K562 (cell line): ENCODE results near the gene TBC1D20. TPM values are rescaled to one million over a fixed set of nuclear protein-coding genes. Genes with fewer than 3 reads are reported as not detected.

Source experiments
- ATF1 ChIP-seq, 2 experiments: fragments of 450-650 bp in 1 of 2; IDR thresholded peaks; 2 replicates each; pipeline ENCODE4 v1.6.1; 2016; ENCODE audit warnings: missing compliant biosample characterization in 1 of 2, missing genetic modification characterization in 1 of 2
- CHCHD3 ChIP-seq: fragments of 250-450 bp; sonication (Bioruptor Pico); IDR thresholded peaks from 2 replicates; pipeline ENCODE4 v2.1.2; 2022; ENCODE audit warnings: mild to moderate bottlenecking
- ETV1 ChIP-seq: fragments of 450-650 bp; conservative IDR thresholded peaks from 2 replicates; pipeline ENCODE4 v1.6.1; 2016; ENCODE audit warnings: missing genetic modification characterization, control low read depth, low read depth, missing compliant biosample characterization
- GABPB2 ChIP-seq: fragments of 250-450 bp; sonication (Bioruptor Pico); conservative IDR thresholded peaks from 2 replicates; pipeline ENCODE4 v1.5.1; 2021; ENCODE audit warnings: mild to moderate bottlenecking
- HOXB6 ChIP-seq: fragments of 250-450 bp; sonication (Bioruptor Pico); IDR thresholded peaks from 2 replicates; pipeline ENCODE4 v1.5.1; 2022; ENCODE audit warnings: mild to moderate bottlenecking, borderline replicate concordance
- KLF16 ChIP-seq: IDR thresholded peaks from 2 replicates; pipeline ENCODE4 v1.6.1; 2016; ENCODE audit warnings: antibody characterized with exemption
- OTX1 ChIP-seq: fragments of 450-650 bp; formaldehyde crosslinking; IDR thresholded peaks from 2 replicates; pipeline ENCODE4 v1.4.0; 2022; ENCODE audit warnings: mild to moderate bottlenecking
- PHTF2 ChIP-seq: fragments of 250-450 bp; sonication (Bioruptor Pico); IDR thresholded peaks from 2 replicates; pipeline ENCODE4 v1.5.0; 2021; ENCODE audit warnings: mild to moderate bottlenecking
- POLR2AphosphoS5 ChIP-seq: IDR thresholded peaks from 2 replicates; pipeline ENCODE4 v1.6.1; 2011; ENCODE audit warnings: mild to moderate bottlenecking, low read depth, low read length, moderate library complexity; ENCODE audit not compliant: control insufficient read depth, insufficient read depth
- POLR2B ChIP-seq: fragments of 450-650 bp; IDR thresholded peaks from 2 replicates; pipeline ENCODE4 v1.6.1; 2018; ENCODE audit warnings: low read depth; ENCODE audit not compliant: partially characterized antibody
- PRMT5 ChIP-seq: sonication (generic); formaldehyde crosslinking; IDR thresholded peaks from 2 replicates; pipeline ENCODE4 v1.5.0; 2020; ENCODE audit warnings: missing genetic modification reagents
- RBFOX2 ChIP-seq: fragments of 200-400 bp; formaldehyde crosslinking; IDR thresholded peaks from 2 replicates; pipeline ENCODE4 v1.6.1; 2017; ENCODE audit warnings: low read depth, mild to moderate bottlenecking, low read length, moderate library complexity
- RBM22 ChIP-seq: fragments of 200-400 bp; formaldehyde crosslinking; IDR thresholded peaks from 2 replicates; pipeline ENCODE4 v1.6.1; 2018; ENCODE audit warnings: low read length, low read depth; ENCODE audit not compliant: poor library complexity, severe bottlenecking
- SMARCE1 ChIP-seq: fragments of 450-650 bp; IDR thresholded peaks from 2 replicates; pipeline ENCODE4 v1.7.1; 2016; ENCODE audit warnings: mild to moderate bottlenecking
- SNRNP70 ChIP-seq: fragments of 200-400 bp; formaldehyde crosslinking; optimal IDR thresholded peaks from 2 replicates; pipeline ENCODE3; 2017; ENCODE audit warnings: low read depth, low read length
- SP1 ChIP-seq: sonication (generic); formaldehyde crosslinking; IDR thresholded peaks from 2 replicates; pipeline ENCODE4 v1.8.1; 2022; ENCODE audit warnings: mild to moderate bottlenecking, missing genetic modification reagents
- ZBTB33 ChIP-seq: sonication (generic); formaldehyde crosslinking; IDR thresholded peaks from 2 replicates; pipeline ENCODE4 v1.8.1; 2023; ENCODE audit warnings: mild to moderate bottlenecking, missing genetic modification reagents
- ZNF780A ChIP-seq: fragments of 250-450 bp; sonication (Bioruptor Pico); IDR thresholded peaks from 2 replicates; pipeline ENCODE4 v1.5.0; 2021; ENCODE audit warnings: mild to moderate bottlenecking
- polyA plus RNA-seq, 8 experiments: library from polyadenylated mRNA; depleted of rRNA in 4 of 8; stranded (reverse) in 5 of 8; unstranded in 3 of 8; fragments of >200 nt; fragmentation: Nextera tagmentation in 2 of 8; fragmentation: Illumina TruSeq in 1 of 8; extraction: Ambion mirVana in 2 of 8; extraction: Trizol in 1 of 8; gene quantifications; 2 replicates each; pipeline versions ENCODE4 v1.2.1 to v1.2.3, GENCODE V29; 2011 to 2014; ENCODE audit warnings: inconsistent platforms in 1 of 8, missing spikeins in 1 of 8
- total RNA-seq, 7 experiments: library from RNA; depleted of rRNA in 6 of 7; stranded (reverse); fragments of >200 nt in 6 of 7; fragmentation: Illumina TruSeq in 2 of 7; extraction: Trizol in 2 of 7; gene quantifications; 2 replicates each; pipeline versions ENCODE4 v1.2.1 to v1.2.3, GENCODE V29; 2011 to 2021; ENCODE audit warnings: low replicate concordance in 1 of 7
- TF ChIP-seq, protein P1 (sequence below), 2 experiments: fragments of 450-650 bp in 1 of 2; sonication (generic) in 1 of 2; formaldehyde crosslinking; conservative IDR thresholded peaks; 2 replicates each; pipeline versions ENCODE4 v1.4.0 to v1.8.1; 2020 to 2022; ENCODE audit warnings: mild to moderate bottlenecking in 1 of 2, missing genetic modification reagents in 1 of 2
- TF ChIP-seq, protein P2 (sequence below): fragments of 450-650 bp; formaldehyde crosslinking; conservative IDR thresholded peaks from 2 replicates; pipeline ENCODE4 v1.4.0; 2022; ENCODE audit warnings: mild to moderate bottlenecking, missing genetic modification characterization
- TF ChIP-seq, protein P3 (sequence below): sonication (generic); formaldehyde crosslinking; IDR thresholded peaks from 2 replicates; pipeline ENCODE4 v1.8.0; 2022; ENCODE audit warnings: mild to moderate bottlenecking, missing genetic modification reagents, borderline replicate concordance

The TBC1D20 gene
- total and polyA plus RNA-seq, 9 of the 15 experiments (the other 6 are each of a cell fraction or from before 2014, with no cell fraction given) = 7.0 to 25.3 (median 15.1) TPM

DNA sequence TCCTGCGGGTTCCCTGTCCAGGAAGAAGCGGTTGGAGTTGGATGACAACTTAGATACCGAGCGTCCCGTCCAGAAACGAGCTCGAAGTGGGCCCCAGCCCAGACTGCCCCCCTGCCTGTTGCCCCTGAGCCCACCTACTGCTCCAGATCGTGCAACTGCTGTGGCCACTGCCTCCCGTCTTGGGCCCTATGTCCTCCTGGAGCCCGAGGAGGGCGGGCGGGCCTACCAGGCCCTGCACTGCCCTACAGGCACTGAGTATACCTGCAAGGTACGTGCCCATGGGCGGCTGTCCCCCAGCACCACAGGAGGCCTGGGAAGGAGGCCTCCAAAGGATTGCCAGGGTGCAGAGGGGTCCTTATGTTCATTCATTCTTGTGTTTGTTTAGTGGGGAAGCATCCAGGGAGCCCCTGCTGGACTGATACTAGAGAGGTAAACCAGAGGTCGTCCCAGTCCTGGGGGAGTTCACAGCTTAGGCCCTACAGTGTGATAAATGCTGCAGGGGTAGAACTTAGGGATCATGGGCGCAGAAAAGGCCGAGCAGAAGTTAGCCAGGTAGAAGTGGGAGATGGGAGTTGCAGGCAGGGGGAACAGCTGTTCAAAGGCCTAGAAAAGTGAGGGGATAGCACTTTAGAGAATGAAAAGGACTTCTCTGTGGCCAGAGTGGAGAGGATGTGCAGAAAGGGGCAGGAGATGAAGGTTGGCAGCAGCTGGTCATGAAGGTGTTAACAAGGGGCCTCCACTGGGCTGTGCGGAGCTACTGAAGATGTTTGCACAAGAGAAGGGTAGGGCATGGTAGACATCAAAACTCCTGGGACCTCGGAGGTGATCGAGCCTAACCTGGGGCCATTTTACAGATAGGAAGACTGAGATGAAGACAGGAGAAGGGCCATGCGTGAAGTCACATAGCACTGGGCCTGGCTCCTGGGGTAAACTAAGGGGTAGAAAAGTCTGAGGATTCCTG, 74.0 kb downstream of the TBC1D20 start (continued):
- TF ChIP-seq ZBTB33 (CRISPR knock-in tag) = no peak
- TF ChIP-seq ZNF780A (CRISPR knock-in tag) = 0 out of 2 replicates have a peak, but pooled peaks have one; percentile 20
- peak; percentile 75; the same call in 1 of the 2 replicates for TF ChIP-seq OTX1
- peak; percentile 86 for TF ChIP-seq RBFOX2
- TF ChIP-seq PHTF2 = no peak
- TF ChIP-seq POLR2B = peak; percentile 53
- TF ChIP-seq SMARCE1 = no peak
- TF ChIP-seq RBM22 = peak; percentile 97
- TF ChIP-seq ETV1 (tag) = no peak
- TF ChIP-seq, protein P1, sequence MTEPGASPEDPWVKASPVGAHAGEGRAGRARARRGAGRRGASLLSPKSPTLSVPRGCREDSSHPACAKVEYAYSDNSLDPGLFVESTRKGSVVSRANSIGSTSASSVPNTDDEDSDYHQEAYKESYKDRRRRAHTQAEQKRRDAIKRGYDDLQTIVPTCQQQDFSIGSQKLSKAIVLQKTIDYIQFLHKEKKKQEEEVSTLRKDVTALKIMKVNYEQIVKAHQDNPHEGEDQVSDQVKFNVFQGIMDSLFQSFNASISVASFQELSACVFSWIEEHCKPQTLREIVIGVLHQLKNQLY (CRISPR knock-in tag; conservative IDR thresholded peaks at IDR 0.05) = no peak
- TF ChIP-seq GABPB2 = 0 out of 2 replicates have a peak, but pooled peaks have one; percentile 68
- TF ChIP-seq, protein P2, sequence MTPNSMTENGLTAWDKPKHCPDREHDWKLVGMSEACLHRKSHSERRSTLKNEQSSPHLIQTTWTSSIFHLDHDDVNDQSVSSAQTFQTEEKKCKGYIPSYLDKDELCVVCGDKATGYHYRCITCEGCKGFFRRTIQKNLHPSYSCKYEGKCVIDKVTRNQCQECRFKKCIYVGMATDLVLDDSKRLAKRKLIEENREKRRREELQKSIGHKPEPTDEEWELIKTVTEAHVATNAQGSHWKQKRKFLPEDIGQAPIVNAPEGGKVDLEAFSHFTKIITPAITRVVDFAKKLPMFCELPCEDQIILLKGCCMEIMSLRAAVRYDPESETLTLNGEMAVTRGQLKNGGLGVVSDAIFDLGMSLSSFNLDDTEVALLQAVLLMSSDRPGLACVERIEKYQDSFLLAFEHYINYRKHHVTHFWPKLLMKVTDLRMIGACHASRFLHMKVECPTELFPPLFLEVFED = peak; percentile 80
- 0 out of 2 replicates have a peak, but pooled peaks have one; percentile 25 for TF ChIP-seq SP1 (CRISPR knock-in tag)
- TF ChIP-seq, protein P3, sequence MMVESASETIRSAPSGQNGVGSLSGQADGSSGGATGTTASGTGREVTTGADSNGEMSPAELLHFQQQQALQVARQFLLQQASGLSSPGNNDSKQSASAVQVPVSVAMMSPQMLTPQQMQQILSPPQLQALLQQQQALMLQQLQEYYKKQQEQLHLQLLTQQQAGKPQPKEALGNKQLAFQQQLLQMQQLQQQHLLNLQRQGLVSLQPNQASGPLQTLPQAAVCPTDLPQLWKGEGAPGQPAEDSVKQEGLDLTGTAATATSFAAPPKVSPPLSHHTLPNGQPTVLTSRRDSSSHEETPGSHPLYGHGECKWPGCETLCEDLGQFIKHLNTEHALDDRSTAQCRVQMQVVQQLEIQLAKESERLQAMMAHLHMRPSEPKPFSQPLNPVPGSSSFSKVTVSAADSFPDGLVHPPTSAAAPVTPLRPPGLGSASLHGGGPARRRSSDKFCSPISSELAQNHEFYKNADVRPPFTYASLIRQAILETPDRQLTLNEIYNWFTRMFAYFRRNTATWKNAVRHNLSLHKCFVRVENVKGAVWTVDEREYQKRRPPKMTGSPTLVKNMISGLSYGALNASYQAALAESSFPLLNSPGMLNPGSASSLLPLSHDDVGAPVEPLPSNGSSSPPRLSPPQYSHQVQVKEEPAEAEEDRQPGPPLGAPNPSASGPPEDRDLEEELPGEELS = no peak
- no peak for TF ChIP-seq ATF1 (CRISPR knock-in tag; IDR thresholded peaks at IDR 0.05)
- TF ChIP-seq ATF1 (tag; IDR thresholded peaks at IDR 0.05) = no peak
- no peak for TF ChIP-seq KLF16
- TF ChIP-seq SNRNP70 = no peak
- no peak for TF ChIP-seq CHCHD3 (CRISPR knock-in tag)
- TF ChIP-seq HOXB6 (CRISPR knock-in tag) = no peak; the same call in 1 of the 2 replicates
- no peak for TF ChIP-seq POLR2AphosphoS5
- no peak for TF ChIP-seq PRMT5 (CRISPR knock-in tag)
